ENCODE measurements around the gene GALNT1. TPM values are rescaled to one million over a fixed set of nuclear protein-coding genes. Genes with fewer than 3 reads are reported as not detected.

GALNT1 gene
- total RNA-seq, 1 experiment from 2014 or later: 279 TPM

DNA sequence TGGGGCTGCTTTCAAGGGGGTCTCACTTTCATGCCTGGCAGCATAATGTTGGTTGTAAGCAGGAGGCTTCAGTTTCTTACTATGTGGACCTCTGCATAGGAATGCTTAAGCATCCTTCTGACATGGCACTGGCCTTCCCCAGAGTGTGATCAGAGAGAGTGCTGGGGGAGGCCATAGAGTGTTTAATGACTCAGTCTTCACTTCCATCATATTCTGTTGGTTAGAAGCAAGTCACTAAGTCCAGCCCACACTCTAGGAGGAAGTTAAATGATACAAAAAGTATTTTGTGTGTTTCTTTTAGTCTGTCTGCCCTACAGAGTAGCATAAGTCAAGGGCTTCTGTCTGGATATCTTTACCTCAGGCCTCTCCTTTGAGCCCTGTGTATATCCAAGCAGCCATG, 64.9 kb downstream of the GALNT1 start:
- in situ Hi-C loops (cut with HindIII; ENCODE audit: low sequenced_read_pairs): no loop called here
- DNase-seq (ENCODE audit: low spot score): no peak

DNA sequence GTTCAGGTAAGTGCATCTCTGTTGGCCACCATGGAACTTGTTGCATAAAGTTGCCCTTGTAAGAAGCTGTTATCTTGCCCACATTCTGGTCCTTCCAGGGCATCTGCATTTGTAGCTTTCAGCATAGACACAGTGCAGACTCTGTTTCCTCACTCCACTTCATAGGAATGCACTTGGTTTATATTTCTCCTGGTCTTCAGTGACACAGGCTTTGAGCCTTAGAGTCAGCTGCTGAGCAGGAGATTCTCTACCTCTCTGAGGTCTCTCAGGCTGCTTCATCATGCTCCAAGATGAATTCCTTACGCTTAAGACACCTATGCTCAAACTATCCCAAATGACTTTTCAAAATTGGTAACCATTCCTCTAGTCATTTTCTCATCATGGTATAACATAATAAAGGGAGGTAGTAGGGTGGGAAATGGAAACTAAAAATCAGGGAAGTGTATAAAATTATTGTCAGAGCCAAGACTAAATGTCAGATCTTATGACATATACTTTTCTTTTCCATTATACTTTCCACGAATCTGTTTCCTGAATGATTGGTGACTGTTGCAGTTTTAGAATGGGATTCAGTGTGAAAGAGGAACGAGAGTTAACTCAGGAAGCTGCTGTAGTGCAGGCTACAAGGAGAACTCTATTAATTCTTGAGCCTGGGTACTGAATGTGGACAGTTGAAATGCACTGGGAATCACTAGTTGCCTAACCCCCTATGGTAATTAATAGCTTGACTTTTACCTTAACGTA, 72.0 kb downstream of the GALNT1 start:
- no peak for DNase-seq (ENCODE audit: low spot score)
- in situ Hi-C loops (cut with HindIII; ENCODE audit: low sequenced_read_pairs): no loop called here

DNA sequence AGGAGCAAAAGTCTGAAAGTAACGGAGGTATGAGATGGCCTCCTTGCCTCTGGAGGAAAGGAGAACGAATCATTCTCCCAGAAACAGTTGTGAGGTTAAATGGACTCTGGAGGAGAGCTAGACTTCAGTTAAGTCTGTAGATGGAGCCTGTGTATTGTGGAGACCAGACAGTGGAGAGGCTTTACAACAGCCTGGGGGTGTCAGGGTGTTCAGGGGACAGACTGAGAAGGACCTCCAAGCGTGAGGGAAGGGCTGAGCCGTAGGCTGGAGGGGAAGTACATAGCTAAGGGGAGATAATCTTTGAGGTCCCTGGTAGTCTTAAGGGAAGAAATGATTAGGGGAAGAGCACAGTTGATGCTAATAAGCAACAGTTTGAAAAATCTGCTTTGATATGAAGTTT, 76.6 kb downstream of the GALNT1 start:
- in situ Hi-C loops (cut with HindIII; ENCODE audit: low sequenced_read_pairs): no loop called here
- no peak for DNase-seq (ENCODE audit: low spot score)

DNA sequence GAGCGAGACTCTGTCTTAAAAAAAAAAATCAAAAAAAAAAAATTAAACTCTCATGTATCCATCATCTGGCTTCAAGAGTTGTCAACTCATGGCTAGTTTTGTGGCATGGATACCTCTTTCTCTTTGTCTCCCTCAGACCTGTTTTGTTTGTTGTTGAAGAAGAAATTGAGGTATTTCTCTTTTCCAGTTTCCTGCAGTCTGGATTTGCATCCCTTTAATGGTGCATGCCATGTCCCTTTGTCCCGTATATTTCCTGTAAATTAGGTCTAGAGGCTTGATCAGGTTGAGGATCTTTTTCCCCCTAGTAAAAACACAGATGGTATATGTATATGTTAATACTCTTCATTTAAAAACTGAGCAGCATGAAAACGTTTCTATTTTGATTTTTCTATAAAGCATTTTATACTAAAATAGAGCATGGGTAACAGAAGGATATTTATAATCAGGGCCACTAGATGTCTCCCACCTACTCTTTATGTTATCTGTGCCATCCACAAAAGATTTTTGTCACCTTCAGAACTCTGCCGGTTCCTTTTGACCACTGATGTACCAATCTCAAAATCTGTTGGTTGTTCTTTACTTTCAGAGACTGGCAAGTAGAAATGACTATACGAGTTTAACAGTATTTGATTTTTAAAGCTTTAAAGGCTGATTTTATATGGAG, 80.1 kb downstream of the GALNT1 start:
- in situ Hi-C loops (cut with HindIII; ENCODE audit: low sequenced_read_pairs): no loop called here
- peak; percentile 29 for DNase-seq (ENCODE audit: low spot score)

DNA sequence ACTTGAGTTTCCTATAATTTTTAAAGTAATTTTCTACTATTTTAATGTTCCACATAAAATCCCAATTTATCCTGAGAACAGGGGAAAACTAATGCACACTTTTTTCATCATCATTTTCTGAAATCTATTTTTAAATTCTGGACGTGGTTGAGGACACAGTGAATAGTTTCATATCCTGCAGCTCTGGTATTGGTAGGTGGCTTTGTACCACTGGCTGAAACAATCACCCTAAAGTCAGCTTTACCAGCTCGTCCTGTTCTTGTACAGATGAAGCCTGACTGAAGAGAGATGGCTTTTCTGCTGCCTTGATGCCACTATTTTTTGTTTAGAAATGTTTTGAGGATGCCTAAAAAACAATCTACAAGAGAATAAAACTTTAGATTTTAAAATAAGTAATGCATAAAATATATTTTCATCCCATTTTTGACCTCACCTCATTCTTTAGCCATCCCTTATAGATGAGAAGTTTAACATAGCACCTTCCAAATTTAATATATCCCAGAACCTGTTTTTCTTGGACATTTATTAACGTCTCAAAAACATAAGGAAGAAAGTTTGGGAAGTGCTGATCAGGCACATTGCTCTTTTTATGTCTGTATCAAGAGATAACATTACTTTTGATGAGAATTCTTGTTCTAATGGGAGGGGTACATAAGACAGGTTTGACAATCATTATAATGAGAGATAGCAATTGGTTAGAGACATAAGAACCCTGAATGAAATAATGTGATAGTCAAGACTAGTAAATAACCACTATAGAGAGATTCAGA, 80.9 kb downstream of the GALNT1 start:
- in situ Hi-C loops (cut with HindIII; ENCODE audit: low sequenced_read_pairs): no loop called here
- no peak for DNase-seq (ENCODE audit: low spot score)

- in situ Hi-C loops (cut with HindIII; ENCODE audit: low sequenced_read_pairs): no loop called here
- DNase-seq (ENCODE audit: low spot score): no peak
These were observed 90.5 kb downstream of the GALNT1 start for GRCh38 chr18:35671966-35672603.

- in situ Hi-C loops (cut with HindIII; ENCODE audit: low sequenced_read_pairs): no loop called here
- DNase-seq (ENCODE audit: low spot score): no peak
These were observed 91.4 kb downstream of the GALNT1 start for GRCh38 chr18:35672897-35673296.

GRCh38 chr18:35673682-35674081, 92.1 kb downstream of the GALNT1 start:
- DNase-seq (ENCODE audit: low spot score): no peak
- in situ Hi-C loops (cut with HindIII; ENCODE audit: low sequenced_read_pairs): no loop called here

- in situ Hi-C loops (cut with HindIII; ENCODE audit: low sequenced_read_pairs): no loop called here
- no peak for DNase-seq (ENCODE audit: low spot score)
These were observed 98.6 kb downstream of the GALNT1 start for GRCh38 chr18:35680139-35680551.

GRCh38 chr18:35682281-35682867, 100.8 kb downstream of the GALNT1 start:
- in situ Hi-C loops (cut with HindIII; ENCODE audit: low sequenced_read_pairs): no loop called here
- DNase-seq (ENCODE audit: low spot score): no peak

- no peak for DNase-seq (ENCODE audit: low spot score)
- in situ Hi-C loops (cut with HindIII; ENCODE audit: low sequenced_read_pairs): no loop called here
These were observed 101.5 kb downstream of the GALNT1 start for GRCh38 chr18:35683021-35683420.

DNA sequence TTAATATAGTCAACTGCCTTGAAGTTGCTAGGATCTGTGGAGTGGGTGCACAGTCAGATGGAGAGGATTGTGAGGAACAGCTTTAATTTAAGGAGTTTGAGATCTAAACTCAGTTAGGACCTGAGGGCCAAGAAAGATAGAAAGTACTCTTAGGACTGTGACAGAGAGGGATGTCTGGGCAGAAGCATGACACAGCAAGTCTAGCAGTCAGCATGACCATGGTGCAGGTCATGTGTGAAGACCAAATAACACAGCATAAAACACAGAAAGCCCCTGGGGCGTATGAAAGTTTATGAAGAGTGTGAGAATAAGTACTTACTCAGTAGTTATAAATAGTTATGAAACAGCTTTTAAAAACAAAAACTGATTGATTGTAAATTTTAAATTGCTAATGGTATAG, 107.2 kb downstream of the GALNT1 start:
- DNase-seq (ENCODE audit: low spot score): no peak
- in situ Hi-C loops (cut with HindIII; ENCODE audit: low sequenced_read_pairs): no loop called here

- no peak for DNase-seq (ENCODE audit: low spot score)
- in situ Hi-C loops (cut with HindIII; ENCODE audit: low sequenced_read_pairs): no loop called here
These were observed 108.2 kb downstream of the GALNT1 start for GRCh38 chr18:35689728-35690127.

GRCh38 chr18:35691625-35692024, 110.1 kb downstream of the GALNT1 start:
- no peak for DNase-seq (ENCODE audit: low spot score)
- in situ Hi-C loops (cut with HindIII; ENCODE audit: low sequenced_read_pairs): no loop called here

DNA sequence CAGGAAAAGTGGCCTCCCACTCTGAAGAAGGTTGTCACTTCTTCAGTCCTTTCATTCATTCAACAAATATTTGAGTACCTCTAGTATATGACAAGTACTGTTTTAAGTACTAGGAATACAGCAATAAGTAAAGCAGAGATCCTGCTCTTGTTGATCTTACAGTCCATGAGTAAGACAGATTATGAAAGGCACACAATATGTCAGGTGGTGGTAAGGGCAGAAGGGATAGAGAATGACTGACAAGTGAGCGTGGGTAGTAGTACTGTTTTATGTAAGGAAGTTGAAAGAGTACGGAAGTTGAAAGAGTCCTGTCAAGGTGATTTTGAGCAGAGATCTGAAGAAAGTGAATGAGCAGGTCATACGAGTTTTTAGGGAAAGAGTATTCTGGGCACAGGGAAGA, 111.3 kb downstream of the GALNT1 start:
- no peak for DNase-seq (ENCODE audit: low spot score)
- in situ Hi-C loops (cut with HindIII; ENCODE audit: low sequenced_read_pairs): no loop called here

DNA sequence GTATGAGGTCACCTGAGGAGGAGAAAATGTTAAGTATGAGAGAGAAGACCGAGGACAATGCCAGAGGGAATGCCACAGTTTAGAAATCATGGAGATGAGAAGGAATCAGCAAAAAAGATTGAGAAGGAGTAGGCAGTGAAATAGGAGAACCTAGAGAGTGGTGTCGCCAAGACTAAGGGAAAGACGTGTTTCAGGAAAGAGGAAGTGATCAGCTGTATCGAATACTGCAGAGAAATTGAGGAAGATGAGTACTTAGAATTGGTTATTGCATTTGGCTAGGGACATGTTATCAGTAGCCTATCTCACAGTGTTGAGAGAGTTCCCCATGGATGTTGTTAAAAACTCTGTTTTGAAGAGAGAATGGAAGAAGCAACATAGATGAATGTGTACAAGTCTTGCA, 112.3 kb downstream of the GALNT1 start:
- in situ Hi-C loops (cut with HindIII; ENCODE audit: low sequenced_read_pairs): no loop called here
- DNase-seq (ENCODE audit: low spot score): no peak

DNA sequence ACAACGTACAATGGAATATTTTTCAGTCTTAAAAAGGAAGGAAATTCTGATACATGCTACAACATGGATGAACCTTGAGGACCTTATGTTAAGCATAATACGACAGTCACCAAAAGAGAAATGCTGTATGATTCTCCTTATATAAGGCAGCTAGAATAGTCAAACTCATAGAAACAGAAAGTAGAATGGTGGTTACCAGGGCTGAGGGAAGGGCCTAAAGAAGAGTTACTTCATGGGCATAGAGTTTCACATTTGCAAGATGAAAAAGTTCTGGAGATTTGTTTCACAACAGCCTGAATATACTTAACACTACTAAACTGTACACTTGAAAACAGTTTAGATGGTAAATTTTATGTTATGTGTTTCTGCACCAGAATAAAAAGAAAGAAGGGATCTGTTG, 113.3 kb downstream of the GALNT1 start:
- no peak for DNase-seq (ENCODE audit: low spot score)
- in situ Hi-C loops (cut with HindIII; ENCODE audit: low sequenced_read_pairs): no loop called here

DNA sequence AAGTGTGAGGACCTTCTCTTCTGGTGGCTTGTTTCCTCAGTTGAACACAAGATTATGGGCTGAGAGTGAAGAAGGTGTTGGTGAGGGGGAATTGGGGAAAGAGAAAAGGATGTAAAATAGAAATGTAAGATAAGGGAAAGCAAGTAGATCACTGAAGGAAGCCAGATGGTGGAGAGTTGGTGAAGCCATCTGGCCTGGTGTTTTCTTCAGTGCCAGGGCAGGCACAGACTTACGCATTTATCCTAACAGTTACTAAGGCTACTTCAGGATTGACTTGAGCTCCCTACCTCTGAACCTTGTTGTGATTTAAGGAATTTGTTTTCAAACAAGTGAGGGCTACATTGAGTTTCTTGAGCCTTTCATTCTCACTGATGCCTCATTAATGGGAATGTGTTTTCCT, 113.8 kb downstream of the GALNT1 start:
- in situ Hi-C loops (cut with HindIII; ENCODE audit: low sequenced_read_pairs): no loop called here
- DNase-seq (ENCODE audit: low spot score): peak; percentile 62

GRCh38 chr18:35695803-35696202, 114.3 kb downstream of the GALNT1 start:
- in situ Hi-C loops (cut with HindIII; ENCODE audit: low sequenced_read_pairs): no loop called here
- peak; percentile 90 for DNase-seq (ENCODE audit: low spot score)

All from G401 (cell line).